K562 (cell line): Measurements from ENCODE around the gene MPP7. TPM values are rescaled to one million over a fixed set of nuclear protein-coding genes. Genes with fewer than 3 reads are reported as not detected.

Source experiments
- ATAC-seq: fragments of 200-7000 bp; cut with Tn5 transposase; 3 replicates; pipeline ENCODE4 v1.9.1; 2020; ENCODE audit warnings: moderate library complexity
- BruUV-seq: library from RNA; stranded (reverse); fragments of 400-500 nt; replicated peaks from 2 replicates; lab custom pipeline; 2021; lab: Mats Ljungman, UMichigan
- CTCF ChIA-PET: fragments of 300-600 bp; formaldehyde crosslinking; extraction: SDS; loops from one replicate; lab custom pipeline; 2021; ENCODE audit warnings: low intra/inter-chr PET ratio; lab: Yijun Ruan, JAX
- POLR2A ChIA-PET: fragments of 300-600, 350-650 bp; sonication (Branson Sonifier 250); formaldehyde crosslinking; extraction: SDS; loops from one replicate; lab custom pipeline; 2021; ENCODE audit warnings: antibody characterized with exemption, inconsistent platforms; lab: Yijun Ruan, JAX
- DNase-seq, 4 experiments: peaks; one replicate each; pipeline versions ENCODE4 v3.0.0 to v3.0.0-alpha.2; 2011 to 2018; ENCODE audit warnings: low spot score in 3 of 4, mixed read lengths in 3 of 4; ENCODE audit errors: extremely low read depth in 1 of 4
- FAIRE-seq: peaks from 2 replicates; lab custom pipeline; 2011; peaks lifted over from hg19 to GRCh38; lab: Jason Lieb, UNC
- H2AFZ ChIP-seq: 2 replicates; pipeline ENCODE4 v1.6.0; 2011; ENCODE audit warnings: low read depth, low read length, control low read depth, inconsistent platforms
- H3K27ac ChIP-seq: fragments of 200-600 bp; 3 replicates; pipeline ENCODE4 v1.8.0; 2011; ENCODE audit warnings: low read depth, mild to moderate bottlenecking, control low read depth, inconsistent platforms, low read length, moderate library complexity, mixed read lengths; ENCODE audit errors: extremely low read depth
- H3K27me3 ChIP-seq, 2 experiments: fragments of 300-600 bp in 1 of 2; 2 replicates in 1 of 2; 3 replicates in 1 of 2; pipeline versions ENCODE4 v1.6.0 to v1.8.0; 2011; ENCODE audit warnings: inconsistent platforms in 2 of 2, low read length in 2 of 2, mild to moderate bottlenecking in 1 of 2, mixed read lengths in 1 of 2, moderate library complexity in 1 of 2; ENCODE audit not compliant: control insufficient read depth in 2 of 2, insufficient read depth in 2 of 2
- H3K36me3 ChIP-seq: fragments of 300-600 bp; 3 replicates; pipeline ENCODE4 v1.8.0; 2011; ENCODE audit warnings: mild to moderate bottlenecking, low read length, inconsistent platforms; ENCODE audit not compliant: control insufficient read depth, insufficient read depth
- H3K4me1 ChIP-seq, 2 experiments: fragments of 200-600 bp in 1 of 2; replicated peaks in 1 of 2; 2 replicates in 1 of 2; 3 replicates in 1 of 2; pipeline versions ENCODE4 v1.5.1 to v1.8.0; 2011; ENCODE audit warnings: inconsistent platforms in 2 of 2, low read length in 2 of 2, mild to moderate bottlenecking in 1 of 2, mixed read lengths in 1 of 2, moderate library complexity in 1 of 2; ENCODE audit not compliant: control insufficient read depth in 2 of 2, insufficient read depth in 2 of 2
- H3K4me2 ChIP-seq: 2 replicates; pipeline ENCODE4 v1.6.1; 2011; ENCODE audit warnings: low read length, control low read depth, inconsistent platforms, mixed read lengths; ENCODE audit not compliant: insufficient read depth
- H3K4me3 ChIP-seq: fragments of 200-600 bp; sonication (generic), shearing (Covaris generic); 2 replicates; pipeline ENCODE4 v1.5.1; 2016; ENCODE audit warnings: control low read depth, inconsistent platforms
- H3K79me2 ChIP-seq: fragments of 200-600 bp; 3 replicates; pipeline ENCODE4 v1.8.0; 2011; ENCODE audit warnings: low read length, inconsistent platforms; ENCODE audit not compliant: control insufficient read depth, insufficient read depth
- H3K9ac ChIP-seq, 2 experiments: 2 replicates each; pipeline versions ENCODE4 v1.6.0 to v1.6.1; 2011; ENCODE audit warnings: low read depth in 2 of 2, low read length in 2 of 2, control low read depth in 1 of 2, inconsistent platforms in 1 of 2, mild to moderate bottlenecking in 1 of 2, mixed read lengths in 1 of 2; ENCODE audit not compliant: insufficient read depth in 1 of 2
- H3K9me1 ChIP-seq: one replicate; pipeline ENCODE4 v1.6.0; 2011; ENCODE audit warnings: inconsistent platforms, mild to moderate bottlenecking, low read length, moderate library complexity; ENCODE audit not compliant: control insufficient read depth, insufficient read depth
- H3K9me3 ChIP-seq: replicated peaks from 2 replicates; pipeline ENCODE4 v1.5.1; 2011; ENCODE audit warnings: low read depth, low read length, inconsistent platforms; ENCODE audit not compliant: control insufficient read depth, insufficient read depth
- H4K20me1 ChIP-seq: replicated peaks from 2 replicates; pipeline ENCODE4 v1.6.1; 2011; ENCODE audit warnings: low read length, inconsistent platforms, mixed read lengths; ENCODE audit not compliant: control insufficient read depth, insufficient read depth
- BCOR ChIP-seq: fragments of 450-650 bp; IDR thresholded peaks from 2 replicates; pipeline ENCODE4 v1.6.1; 2016
- DPF2 ChIP-seq: fragments of 450-650 bp; IDR thresholded peaks from 2 replicates; pipeline ENCODE4 v1.6.1; 2016
- EWSR1 ChIP-seq: fragments of 450-650 bp; IDR thresholded peaks from 2 replicates; pipeline ENCODE4 v1.6.1; 2018; ENCODE audit warnings: borderline replicate concordance, mild to moderate bottlenecking, low read depth, moderate library complexity; ENCODE audit not compliant: partially characterized antibody
- FOS ChIP-seq: IDR thresholded peaks from 3 replicates; pipeline ENCODE4 v1.6.1; 2011; ENCODE audit not compliant: insufficient read length; ENCODE audit errors: extremely low read depth
- IRF2 ChIP-seq: sonication (generic); formaldehyde crosslinking; IDR thresholded peaks from 2 replicates; pipeline ENCODE4 v1.8.1; 2022; ENCODE audit warnings: mild to moderate bottlenecking, missing genetic modification reagents
- LCOR ChIP-seq: sonication (generic); formaldehyde crosslinking; IDR thresholded peaks from 2 replicates; pipeline ENCODE4 v1.8.0; 2022; ENCODE audit warnings: mild to moderate bottlenecking, missing genetic modification reagents
- MEF2A ChIP-seq: IDR thresholded peaks from 2 replicates; pipeline ENCODE4 v1.6.1; 2011; ENCODE audit warnings: low read depth, mild to moderate bottlenecking, low read length, moderate library complexity; ENCODE audit not compliant: control insufficient read depth
- NFRKB ChIP-seq: fragments of 450-650 bp; IDR thresholded peaks from 2 replicates; pipeline ENCODE4 v1.6.1; 2016; ENCODE audit warnings: low read depth
- SPI1 ChIP-seq: IDR thresholded peaks from 2 replicates; pipeline ENCODE4 v1.6.1; 2011; ENCODE audit warnings: low read depth, low read length, control low read depth, borderline replicate concordance
- SRSF7 ChIP-seq: fragments of 200-400 bp; formaldehyde crosslinking; optimal IDR thresholded peaks from 2 replicates; pipeline ENCODE3; 2017; ENCODE audit warnings: mild to moderate bottlenecking, low read depth, low read length
- TEAD2 ChIP-seq: fragments of 450-650 bp; IDR thresholded peaks from 2 replicates; pipeline ENCODE4 v1.6.1; 2016; ENCODE audit warnings: missing genetic modification characterization, control low read depth, missing compliant biosample characterization
- ZNF23 ChIP-seq: fragments of 250-450 bp; sonication (Bioruptor Pico); IDR thresholded peaks from 2 replicates; pipeline ENCODE4 v1.4.0; 2020; ENCODE audit warnings: mild to moderate bottlenecking
- ZNF3 ChIP-seq: fragments of 250-450 bp; sonication (Bioruptor Pico); IDR thresholded peaks from 2 replicates; pipeline ENCODE4 v1.5.0; 2021; ENCODE audit warnings: mild to moderate bottlenecking, moderate library complexity
- ZNF431 ChIP-seq: sonication (generic); formaldehyde crosslinking; IDR thresholded peaks from 2 replicates; pipeline ENCODE4 v1.8.0; 2022; ENCODE audit warnings: mild to moderate bottlenecking, missing genetic modification reagents
- WGBS: fragments of 100-300 bp; shearing (Covaris generic); methylation state at CpG from one replicate; pipeline ENCODE4 v1.1.6; 2016; ENCODE audit warnings: low coverage, mixed read lengths; ENCODE audit not compliant: insufficient coverage; ENCODE audit errors: missing lambda C conversion rate; 5-methylcytosine and 5-hydroxymethylcytosine counted together
- in situ Hi-C: fragments of 300-500 bp; cut with MboI; formaldehyde crosslinking; loops from 4 replicates; pipeline ENCODE4 v1.15.0; 2018; ENCODE audit warnings: inconsistent platforms, mixed read lengths
- intact Hi-C: fragments of 100-400 bp; cut with micrococcal nuclease; formaldehyde crosslinking; loops from 2 replicates; pipeline ENCODE4 v1.14.2; 2022
- polyA plus RNA-seq, 8 experiments: library from polyadenylated mRNA; depleted of rRNA in 4 of 8; stranded (reverse) in 5 of 8; unstranded in 3 of 8; fragments of >200 nt; fragmentation: Nextera tagmentation in 2 of 8; fragmentation: Illumina TruSeq in 1 of 8; extraction: Ambion mirVana in 2 of 8; extraction: Trizol in 1 of 8; gene quantifications; 2 replicates each; pipeline versions ENCODE4 v1.2.1 to v1.2.3, GENCODE V29; 2011 to 2014; ENCODE audit warnings: inconsistent platforms in 1 of 8, missing spikeins in 1 of 8
- total RNA-seq, 7 experiments: library from RNA; depleted of rRNA in 6 of 7; stranded (reverse); fragments of >200 nt in 6 of 7; fragmentation: Illumina TruSeq in 2 of 7; extraction: Trizol in 2 of 7; gene quantifications; 2 replicates each; pipeline versions ENCODE4 v1.2.1 to v1.2.3, GENCODE V29; 2011 to 2021; ENCODE audit warnings: low replicate concordance in 1 of 7
- TF ChIP-seq, protein P1 (sequence below): fragments of 250-450 bp; sonication (Bioruptor Pico); IDR thresholded peaks from 2 replicates; pipeline ENCODE4 v1.4.0; 2020; ENCODE audit warnings: mild to moderate bottlenecking, moderate library complexity
- TF ChIP-seq, protein P2 (sequence below): conservative IDR thresholded peaks from 2 replicates; pipeline ENCODE4 v1.6.1; 2011; ENCODE audit warnings: low read depth, mild to moderate bottlenecking, low read length; ENCODE audit not compliant: control insufficient read depth
- TF ChIP-seq, protein P3 (sequence below): fragments of 250-450 bp; sonication (Bioruptor Pico); IDR thresholded peaks from 2 replicates; pipeline ENCODE4 v1.8.0; 2022; ENCODE audit warnings: inconsistent platforms
- TF ChIP-seq, protein P4 (sequence below): fragments of 450-650 bp; formaldehyde crosslinking; IDR thresholded peaks from 2 replicates; pipeline ENCODE4 v1.4.0; 2022; ENCODE audit warnings: mild to moderate bottlenecking, moderate library complexity

MPP7 gene
- total and polyA plus RNA-seq, 9 of the 15 experiments (the other 6 are each of a cell fraction or from before 2014, with no cell fraction given): 0.03 to 0.50 (median 0.23) TPM

DNA sequence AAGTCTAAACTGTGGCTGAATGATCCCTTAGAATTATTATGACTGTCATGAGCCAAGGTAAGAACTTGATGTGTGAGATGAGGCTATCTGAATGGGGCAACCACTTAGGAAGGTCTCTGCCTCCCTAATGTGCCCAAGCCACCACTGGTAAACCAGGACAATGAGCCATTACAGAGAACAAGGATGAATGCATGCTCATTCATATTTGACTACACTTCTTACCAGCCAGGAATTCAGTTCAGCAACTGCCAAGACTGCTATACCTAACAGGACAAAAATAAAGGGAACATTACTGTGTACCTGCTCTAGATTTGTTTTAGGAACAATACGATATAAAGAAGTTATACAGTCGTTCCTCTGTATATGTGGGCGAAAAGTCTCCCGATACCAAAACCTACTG lies 23.0 kb downstream of the MPP7 start:
- Histone ChIP-seq H3K27ac (no peak overlapping the region), H3K9me1 (no peaks in the 10 kb centered on the region), H3K79me2 (no peaks in the 10 kb centered on the region), H3K4me3 (no peak overlapping the region), H3K4me1 (no peaks in the 10 kb centered on the region), H3K9me3 (no peaks in the 10 kb centered on the region), H4K20me1 (no peaks in the 10 kb centered on the region), H2AFZ (no peak overlapping the region), H3K9ac (no peak overlapping the region), H3K27me3 (peaks cover 5 to 7% of the 10 kb centered on the region in 2 experiments; a peak in 2 of 5 replicates), H3K4me2 (no peak overlapping the region), H3K36me3 (no peaks in the 10 kb centered on the region)
- DNase-seq (no peak), ATAC-seq (no peak), FAIRE-seq (no peak)
- in situ Hi-C loops (no loop called here), intact Hi-C loops (no loop called here)
- 1% methylated on average over 4 of the region's 4 CpGs for WGBS
- POLR2A ChIA-PET: no interaction called here
- CTCF ChIA-PET: no interaction called here
- BruUV-seq: no TSS peak
- TF ChIP-seq, protein P1, sequence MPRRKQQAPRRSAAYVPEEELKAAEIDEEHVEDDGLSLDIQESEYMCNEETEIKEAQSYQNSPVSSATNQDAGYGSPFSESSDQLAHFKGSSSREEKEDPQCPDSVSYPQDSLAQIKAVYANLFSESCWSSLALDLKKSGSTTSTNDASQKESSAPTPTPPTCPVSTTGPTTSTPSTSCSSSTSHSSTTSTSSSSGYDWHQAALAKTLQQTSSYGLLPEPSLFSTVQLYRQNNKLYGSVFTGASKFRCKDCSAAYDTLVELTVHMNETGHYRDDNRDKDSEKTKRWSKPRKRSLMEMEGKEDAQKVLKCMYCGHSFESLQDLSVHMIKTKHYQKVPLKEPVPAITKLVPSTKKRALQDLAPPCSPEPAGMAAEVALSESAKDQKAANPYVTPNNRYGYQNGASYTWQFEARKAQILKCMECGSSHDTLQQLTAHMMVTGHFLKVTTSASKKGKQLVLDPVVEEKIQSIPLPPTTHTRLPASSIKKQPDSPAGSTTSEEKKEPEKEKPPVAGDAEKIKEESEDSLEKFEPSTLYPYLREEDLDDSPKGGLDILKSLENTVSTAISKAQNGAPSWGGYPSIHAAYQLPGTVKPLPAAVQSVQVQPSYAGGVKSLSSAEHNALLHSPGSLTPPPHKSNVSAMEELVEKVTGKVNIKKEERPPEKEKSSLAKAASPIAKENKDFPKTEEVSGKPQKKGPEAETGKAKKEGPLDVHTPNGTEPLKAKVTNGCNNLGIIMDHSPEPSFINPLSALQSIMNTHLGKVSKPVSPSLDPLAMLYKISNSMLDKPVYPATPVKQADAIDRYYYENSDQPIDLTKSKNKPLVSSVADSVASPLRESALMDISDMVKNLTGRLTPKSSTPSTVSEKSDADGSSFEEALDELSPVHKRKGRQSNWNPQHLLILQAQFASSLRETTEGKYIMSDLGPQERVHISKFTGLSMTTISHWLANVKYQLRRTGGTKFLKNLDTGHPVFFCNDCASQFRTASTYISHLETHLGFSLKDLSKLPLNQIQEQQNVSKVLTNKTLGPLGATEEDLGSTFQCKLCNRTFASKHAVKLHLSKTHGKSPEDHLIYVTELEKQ (CRISPR knock-in tag): no peak
- TF ChIP-seq MEF2A (no peak), NFRKB (no peak), IRF2 (CRISPR knock-in tag) (no peak), EWSR1 (no peak), SRSF7 (no peak), FOS (no peak), ZNF431 (CRISPR knock-in tag) (no peak), TEAD2 (tag) (no peak), BCOR (no peak), SPI1 (no peak), ZNF23 (no peak), LCOR (CRISPR knock-in tag) (no peak), DPF2 (no peak), ZNF3 (CRISPR knock-in tag) (no peak)
- TF ChIP-seq, protein P2, sequence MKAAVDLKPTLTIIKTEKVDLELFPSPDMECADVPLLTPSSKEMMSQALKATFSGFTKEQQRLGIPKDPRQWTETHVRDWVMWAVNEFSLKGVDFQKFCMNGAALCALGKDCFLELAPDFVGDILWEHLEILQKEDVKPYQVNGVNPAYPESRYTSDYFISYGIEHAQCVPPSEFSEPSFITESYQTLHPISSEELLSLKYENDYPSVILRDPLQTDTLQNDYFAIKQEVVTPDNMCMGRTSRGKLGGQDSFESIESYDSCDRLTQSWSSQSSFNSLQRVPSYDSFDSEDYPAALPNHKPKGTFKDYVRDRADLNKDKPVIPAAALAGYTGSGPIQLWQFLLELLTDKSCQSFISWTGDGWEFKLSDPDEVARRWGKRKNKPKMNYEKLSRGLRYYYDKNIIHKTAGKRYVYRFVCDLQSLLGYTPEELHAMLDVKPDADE: no peak
- TF ChIP-seq, protein P3, sequence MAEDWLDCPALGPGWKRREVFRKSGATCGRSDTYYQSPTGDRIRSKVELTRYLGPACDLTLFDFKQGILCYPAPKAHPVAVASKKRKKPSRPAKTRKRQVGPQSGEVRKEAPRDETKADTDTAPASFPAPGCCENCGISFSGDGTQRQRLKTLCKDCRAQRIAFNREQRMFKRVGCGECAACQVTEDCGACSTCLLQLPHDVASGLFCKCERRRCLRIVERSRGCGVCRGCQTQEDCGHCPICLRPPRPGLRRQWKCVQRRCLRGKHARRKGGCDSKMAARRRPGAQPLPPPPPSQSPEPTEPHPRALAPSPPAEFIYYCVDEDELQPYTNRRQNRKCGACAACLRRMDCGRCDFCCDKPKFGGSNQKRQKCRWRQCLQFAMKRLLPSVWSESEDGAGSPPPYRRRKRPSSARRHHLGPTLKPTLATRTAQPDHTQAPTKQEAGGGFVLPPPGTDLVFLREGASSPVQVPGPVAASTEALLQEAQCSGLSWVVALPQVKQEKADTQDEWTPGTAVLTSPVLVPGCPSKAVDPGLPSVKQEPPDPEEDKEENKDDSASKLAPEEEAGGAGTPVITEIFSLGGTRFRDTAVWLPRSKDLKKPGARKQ (CRISPR knock-in tag): no peak
- TF ChIP-seq, protein P4, sequence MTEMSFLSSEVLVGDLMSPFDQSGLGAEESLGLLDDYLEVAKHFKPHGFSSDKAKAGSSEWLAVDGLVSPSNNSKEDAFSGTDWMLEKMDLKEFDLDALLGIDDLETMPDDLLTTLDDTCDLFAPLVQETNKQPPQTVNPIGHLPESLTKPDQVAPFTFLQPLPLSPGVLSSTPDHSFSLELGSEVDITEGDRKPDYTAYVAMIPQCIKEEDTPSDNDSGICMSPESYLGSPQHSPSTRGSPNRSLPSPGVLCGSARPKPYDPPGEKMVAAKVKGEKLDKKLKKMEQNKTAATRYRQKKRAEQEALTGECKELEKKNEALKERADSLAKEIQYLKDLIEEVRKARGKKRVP (CRISPR knock-in tag): no peak
